Activated CD4-positive, alpha-beta T cell treated with anti-CD3 and anti-CD28 coated beads, Interleukin-2, Interleukin-4, amounts not matched to agents 100 ng/mL and 50 ng/mL, durations not matched to agents 16 hours and 8 hours (primary cell): Measurements from ENCODE around the gene WDR18.
"Not testable (repeated sequence)": the region's sequence is repeated elsewhere in the genome, so short reads cannot be mapped to it uniquely, and the experiment has no call there.

ENCODE experiments used
- DNase-seq: peaks from one replicate; pipeline ENCODE4 v3.0.0-alpha.2; 2020; ENCODE audit warnings: low spot score

The WDR18 gene

GRCh38 chr19:950352-951066, 33.6 kb upstream of the WDR18 start:
- DNase-seq = no peak

GRCh38 chr19:952049-952679, 32.0 kb upstream of the WDR18 start:
- DNase-seq = no peak

GRCh38 chr19:952680-953444, 31.3 kb upstream of the WDR18 start:
- DNase-seq = no peak

- DNase-seq = no peak
Measured at GRCh38 chr19:953445-954271, 30.5 kb upstream of the WDR18 start.

GRCh38 chr19:954272-954671, 29.9 kb upstream of the WDR18 start:
- no peak for DNase-seq

- DNase-seq = no peak
Measured at GRCh38 chr19:954672-955494, 29.3 kb upstream of the WDR18 start.

GRCh38 chr19:955803-956765, 28.1 kb upstream of the WDR18 start:
- no peak for DNase-seq

- DNase-seq = no peak
Measured at GRCh38 chr19:956766-957440, 27.2 kb upstream of the WDR18 start.

- not testable (repeated sequence) for DNase-seq
Measured at GRCh38 chr19:957578-957977, 26.6 kb upstream of the WDR18 start.

GRCh38 chr19:958967-959855, 24.9 kb upstream of the WDR18 start:
- DNase-seq = no peak

GRCh38 chr19:960020-960419, 24.1 kb upstream of the WDR18 start:
- DNase-seq = no peak

GRCh38 chr19:960601-960938, 23.6 kb upstream of the WDR18 start:
- DNase-seq = no peak

- DNase-seq = no peak
Measured at GRCh38 chr19:961866-962620, 22.1 kb upstream of the WDR18 start.

- no peak for DNase-seq
Measured at GRCh38 chr19:962683-963400, 21.3 kb upstream of the WDR18 start.

- DNase-seq = no peak
Measured at GRCh38 chr19:963486-963951, 20.6 kb upstream of the WDR18 start.

GRCh38 chr19:964116-964520, 20.0 kb upstream of the WDR18 start:
- no peak for DNase-seq
